Esophagus (tissue), 2 donors: Measurements from ENCODE around the gene CNTNAP5. TPM values are rescaled to one million over a fixed set of nuclear protein-coding genes. Genes with fewer than 3 reads are reported as not detected.

Source experiments
- H3K27ac ChIP-seq, 2 donors: one replicate each; pipeline ENCODE4 v1.5.1; 2013; ENCODE audit warnings: low read depth in 2 of 2, mild to moderate bottlenecking in 2 of 2, inconsistent platforms in 1 of 2, low read length in 1 of 2, moderate library complexity in 1 of 2
- H3K27me3 ChIP-seq, 2 donors: one replicate each; pipeline ENCODE4 v1.6.1; 2013; ENCODE audit warnings: low read length in 2 of 2, control low read depth in 1 of 2, mild to moderate bottlenecking in 1 of 2; ENCODE audit not compliant: insufficient read depth in 2 of 2, control insufficient read depth in 1 of 2
- H3K36me3 ChIP-seq, 2 donors: one replicate each; pipeline ENCODE4 v1.6.1; 2013; ENCODE audit warnings: low read length in 1 of 2; ENCODE audit not compliant: control insufficient read depth in 2 of 2, insufficient read depth in 2 of 2
- H3K4me1 ChIP-seq, 2 donors: one replicate each; pipeline ENCODE4 v1.6.1; 2013; ENCODE audit warnings: low read length in 1 of 2; ENCODE audit not compliant: control insufficient read depth in 2 of 2, insufficient read depth in 2 of 2
- H3K4me3 ChIP-seq, 2 donors: one replicate each; pipeline ENCODE4 v1.5.1; 2013; ENCODE audit warnings: low read length in 2 of 2, mild to moderate bottlenecking in 2 of 2, low read depth in 1 of 2, moderate library complexity in 1 of 2
- H3K9me3 ChIP-seq, 2 donors: one replicate each; pipeline ENCODE4 v1.6.1; 2013; ENCODE audit warnings: mild to moderate bottlenecking in 2 of 2, low read depth in 1 of 2, low read length in 1 of 2, moderate library complexity in 1 of 2; ENCODE audit not compliant: control insufficient read depth in 2 of 2, insufficient read depth in 1 of 2
- WGBS, 2 donors: extraction: QIAGEN DNeasy Blood & Tissue Kit; methylation state at CpG; one replicate each; pipeline ENCODE4 v1.1.7; 2013; 5-methylcytosine and 5-hydroxymethylcytosine counted together
- polyA plus RNA-seq, 2 donors: library from polyadenylated mRNA; stranded (reverse); fragments of 200-250 nt; gene quantifications; one replicate each; pipeline ENCODE4 v1.2.3, GENCODE V29; 2013
- donor health status: healthy with polysubstance abuse.
- donor health status: Bipolar disorder and iron deficiency.

Gene CNTNAP5
- polyA plus RNA-seq, 2 donors, result not detected

- Histone ChIP-seq H3K4me3 (no peak overlapping the region), H3K27ac (no peak overlapping the region), H3K9me3 (no peaks in the 10 kb centered on the region), H3K4me1 (no peaks in the 10 kb centered on the region), H3K36me3 (no peaks in the 10 kb centered on the region), H3K27me3 (no peaks in the 10 kb centered on the region)
- WGBS, 2 donors, result 55 to 57% methylated on average over 7 of the region's 7 CpGs
Observed at GRCh38 chr2:124533226-124533954, 508.3 kb downstream of the CNTNAP5 start.

- H3K9me3 ChIP-seq, result no peaks in the 10 kb centered on the region
- no peak overlapping the region for H3K4me3 ChIP-seq
- no peaks in the 10 kb centered on the region for H3K4me1 ChIP-seq
- 61 to 74% methylated on average over 2 of the region's 2 CpGs for WGBS, 2 donors
- H3K27me3 ChIP-seq, result no peaks in the 10 kb centered on the region
- H3K27ac ChIP-seq, result no peak overlapping the region
- no peaks in the 10 kb centered on the region for H3K36me3 ChIP-seq
Observed at GRCh38 chr2:124534028-124534427, 508.9 kb downstream of the CNTNAP5 start.

GRCh38 chr2:124535816-124536215, 510.7 kb downstream of the CNTNAP5 start:
- no peaks in the 10 kb centered on the region for H3K4me1 ChIP-seq
- no peaks in the 10 kb centered on the region for H3K36me3 ChIP-seq
- no peaks in the 10 kb centered on the region for H3K9me3 ChIP-seq
- 69 to 91% methylated on average over 3 of the region's 3 CpGs for WGBS, 2 donors
- H3K4me3 ChIP-seq, result no peak overlapping the region
- no peak overlapping the region for H3K27ac ChIP-seq
- H3K27me3 ChIP-seq, result no peaks in the 10 kb centered on the region

- Histone ChIP-seq H3K27me3 (no peaks in the 10 kb centered on the region), H3K27ac (no peak overlapping the region), H3K4me1 (no peaks in the 10 kb centered on the region), H3K9me3 (no peaks in the 10 kb centered on the region), H3K36me3 (no peaks in the 10 kb centered on the region), H3K4me3 (no peak overlapping the region)
- WGBS, 2 donors, result 56 to 59% methylated on average over 5 of the region's 5 CpGs
Observed at GRCh38 chr2:124536591-124536990, 511.5 kb downstream of the CNTNAP5 start.

- Histone ChIP-seq H3K27me3 (no peaks in the 10 kb centered on the region), H3K4me3 (no peak overlapping the region), H3K36me3 (no peaks in the 10 kb centered on the region), H3K9me3 (no peaks in the 10 kb centered on the region), H3K4me1 (no peaks in the 10 kb centered on the region), H3K27ac (no peak overlapping the region)
- 95 to 96% methylated on average over 2 of the region's 2 CpGs for WGBS, 2 donors
Observed at GRCh38 chr2:124538549-124538948, 513.5 kb downstream of the CNTNAP5 start.

GRCh38 chr2:124540805-124541204, 515.7 kb downstream of the CNTNAP5 start:
- Histone ChIP-seq H3K36me3 (no peaks in the 10 kb centered on the region), H3K9me3 (no peaks in the 10 kb centered on the region), H3K4me1 (no peaks in the 10 kb centered on the region), H3K4me3 (no peak overlapping the region), H3K27ac (no peak overlapping the region), H3K27me3 (no peaks in the 10 kb centered on the region)
- 59 to 73% methylated on average over 3 of the region's 3 CpGs for WGBS, 2 donors

- Histone ChIP-seq H3K27me3 (no peaks in the 10 kb centered on the region), H3K4me1 (no peaks in the 10 kb centered on the region), H3K27ac (no peak overlapping the region), H3K9me3 (no peaks in the 10 kb centered on the region), H3K36me3 (no peaks in the 10 kb centered on the region), H3K4me3 (no peak overlapping the region)
- WGBS, 2 donors, result 51 to 54% methylated on average over 10 of the region's 10 CpGs
Observed at GRCh38 chr2:124542932-124543640, 518.0 kb downstream of the CNTNAP5 start.

GRCh38 chr2:124547700-124548099, 522.6 kb downstream of the CNTNAP5 start:
- Histone ChIP-seq H3K9me3 (peaks cover 0 to 2% of the 10 kb centered on the region in 2 donors), H3K27me3 (no peaks in the 10 kb centered on the region), H3K4me3 (no peak overlapping the region), H3K4me1 (no peaks in the 10 kb centered on the region), H3K36me3 (no peaks in the 10 kb centered on the region), H3K27ac (no peak overlapping the region)
- WGBS, 2 donors, result 57 to 70% methylated on average over 3 of the region's 3 CpGs

- Histone ChIP-seq H3K9me3 (no peaks in the 10 kb centered on the region), H3K4me3 (no peak overlapping the region), H3K27ac (no peak overlapping the region), H3K36me3 (no peaks in the 10 kb centered on the region), H3K27me3 (no peaks in the 10 kb centered on the region), H3K4me1 (no peaks in the 10 kb centered on the region)
- 62 to 67% methylated on average over 6 of the region's 6 CpGs for WGBS, 2 donors
Observed at GRCh38 chr2:124558277-124558905, 533.3 kb downstream of the CNTNAP5 start.
